Cardiac muscle cell (in vitro differentiated cells and primary cell): ENCODE results near the gene IGSF10. TPM values are rescaled to one million over a fixed set of nuclear protein-coding genes. Genes with fewer than 3 reads are reported as not detected.

Source experiments
- DNase-seq, 2 donors: peaks; one replicate each; pipeline versions ENCODE4 v3.0.0 to v3.0.0-alpha.2; 2010 to 2017; ENCODE audit warnings: low read depth in 1 of 2, low spot score in 1 of 2
- H3K27ac ChIP-seq: fragments of 200-600 bp; sonication (generic); 2 replicates; pipeline ENCODE4 v1.5.1; 2016
- H3K27me3 ChIP-seq: fragments of 200-600 bp; sonication (generic); 2 replicates; pipeline ENCODE4 v1.6.0; 2016; ENCODE audit warnings: control low read depth
- H3K36me3 ChIP-seq: fragments of 200-600 bp; sonication (generic); 2 replicates; pipeline ENCODE4 v1.5.1; 2016; ENCODE audit warnings: control low read depth
- H3K4me1 ChIP-seq: fragments of 200-600 bp; sonication (generic); 2 replicates; pipeline ENCODE4 v1.8.1; 2017; ENCODE audit warnings: low read depth, mild to moderate bottlenecking, mixed run types
- H3K4me3 ChIP-seq: fragments of 200-600 bp; sonication (generic); 2 replicates; pipeline ENCODE4 v1.5.1; 2016; ENCODE audit warnings: mild to moderate bottlenecking
- H3K9me3 ChIP-seq: fragments of 200-600 bp; sonication (generic); 2 replicates; pipeline ENCODE4 v1.5.1; 2017; ENCODE audit warnings: low read depth, mild to moderate bottlenecking, control low read depth
- polyA plus RNA-seq: library from polyadenylated mRNA; unstranded; fragments of >200 nt; fragmentation: Nextera tagmentation; extraction: Ambion mirVana; gene quantifications from 2 replicates; pipeline ENCODE4 v1.2.1, GENCODE V29; 2016
- total RNA-seq: library from RNA; depleted of rRNA; stranded (reverse); fragments of >200 nt; gene quantifications from 2 replicates; pipeline ENCODE4 v1.2.3, GENCODE V29; 2016
- TF ChIP-seq, protein P1 (sequence below): IDR thresholded peaks from 2 replicates; pipeline ENCODE4 v1.5.1; 2012; ENCODE audit warnings: low read depth, mild to moderate bottlenecking, low read length

Gene IGSF10
- total and polyA plus RNA-seq, 2 experiments from 2014 or later = 0.33 TPM; not detected in 1

DNA sequence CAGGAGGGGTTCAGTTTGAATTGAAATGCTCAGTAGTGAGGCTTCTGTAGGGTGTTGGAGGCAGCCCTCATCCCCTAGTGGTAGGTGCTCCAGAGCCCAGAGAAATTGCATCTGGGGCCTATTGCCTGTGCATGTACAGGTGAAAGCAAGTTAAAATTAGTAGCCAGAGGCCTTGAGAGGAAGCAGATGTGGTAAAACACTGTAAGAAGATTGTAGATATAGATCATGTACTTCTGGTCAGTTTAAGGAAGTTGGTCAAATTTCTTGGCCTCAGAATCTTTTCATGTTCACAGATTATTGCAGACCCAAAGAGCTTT, 34.6 kb downstream of the IGSF10 start:
- no peak for DNase-seq
- H3K27ac ChIP-seq = no peak overlapping the region
- H3K4me1 ChIP-seq = no peaks in the 10 kb centered on the region
- TF ChIP-seq, protein P1, sequence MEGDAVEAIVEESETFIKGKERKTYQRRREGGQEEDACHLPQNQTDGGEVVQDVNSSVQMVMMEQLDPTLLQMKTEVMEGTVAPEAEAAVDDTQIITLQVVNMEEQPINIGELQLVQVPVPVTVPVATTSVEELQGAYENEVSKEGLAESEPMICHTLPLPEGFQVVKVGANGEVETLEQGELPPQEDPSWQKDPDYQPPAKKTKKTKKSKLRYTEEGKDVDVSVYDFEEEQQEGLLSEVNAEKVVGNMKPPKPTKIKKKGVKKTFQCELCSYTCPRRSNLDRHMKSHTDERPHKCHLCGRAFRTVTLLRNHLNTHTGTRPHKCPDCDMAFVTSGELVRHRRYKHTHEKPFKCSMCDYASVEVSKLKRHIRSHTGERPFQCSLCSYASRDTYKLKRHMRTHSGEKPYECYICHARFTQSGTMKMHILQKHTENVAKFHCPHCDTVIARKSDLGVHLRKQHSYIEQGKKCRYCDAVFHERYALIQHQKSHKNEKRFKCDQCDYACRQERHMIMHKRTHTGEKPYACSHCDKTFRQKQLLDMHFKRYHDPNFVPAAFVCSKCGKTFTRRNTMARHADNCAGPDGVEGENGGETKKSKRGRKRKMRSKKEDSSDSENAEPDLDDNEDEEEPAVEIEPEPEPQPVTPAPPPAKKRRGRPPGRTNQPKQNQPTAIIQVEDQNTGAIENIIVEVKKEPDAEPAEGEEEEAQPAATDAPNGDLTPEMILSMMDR = peak; percentile 26
- H3K27me3 ChIP-seq = no peaks in the 10 kb centered on the region
- no peaks in the 10 kb centered on the region for H3K9me3 ChIP-seq
- H3K36me3 ChIP-seq = no peaks in the 10 kb centered on the region
- H3K4me3 ChIP-seq = no peak overlapping the region

DNA sequence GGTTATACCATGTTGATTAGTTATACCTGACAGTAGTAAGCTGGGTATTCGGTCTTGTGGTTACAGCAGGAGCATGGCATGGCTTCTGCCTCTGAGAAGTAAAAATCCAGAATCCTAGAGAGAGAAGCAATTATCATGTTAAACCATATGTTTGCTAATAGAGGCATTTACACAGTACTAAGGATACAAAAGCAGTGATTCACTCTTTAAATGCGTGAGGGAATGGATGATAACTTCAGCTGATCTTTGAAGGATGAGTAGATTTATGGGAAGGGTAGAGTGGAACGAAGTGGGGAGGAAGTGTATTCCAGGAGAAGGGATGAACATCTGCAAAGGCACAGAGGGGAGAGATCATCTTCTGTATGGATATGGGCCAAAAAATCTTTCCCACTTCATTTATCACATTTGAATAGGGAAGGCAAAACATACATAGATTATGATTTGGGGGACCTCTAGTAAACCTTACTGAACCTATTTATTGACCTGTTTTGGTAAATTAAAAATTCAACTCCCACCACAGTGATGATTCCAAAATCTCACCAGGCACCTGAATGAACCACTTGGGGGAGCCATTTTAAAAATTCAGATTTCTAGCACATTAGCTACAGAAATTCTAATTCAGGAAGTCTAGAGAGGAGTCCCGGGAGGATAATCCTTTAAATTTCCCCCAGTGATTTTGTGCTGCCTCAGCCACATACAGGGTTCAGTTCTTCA, 35.1 kb downstream of the IGSF10 start:
- H3K4me1 ChIP-seq = no peaks in the 10 kb centered on the region
- H3K9me3 ChIP-seq = no peaks in the 10 kb centered on the region
- no peak overlapping the region for H3K27ac ChIP-seq
- TF ChIP-seq, protein P1 = peak; percentile 44
- no peak overlapping the region for H3K4me3 ChIP-seq
- no peaks in the 10 kb centered on the region for H3K36me3 ChIP-seq
- no peaks in the 10 kb centered on the region for H3K27me3 ChIP-seq
- DNase-seq = no peak

DNA sequence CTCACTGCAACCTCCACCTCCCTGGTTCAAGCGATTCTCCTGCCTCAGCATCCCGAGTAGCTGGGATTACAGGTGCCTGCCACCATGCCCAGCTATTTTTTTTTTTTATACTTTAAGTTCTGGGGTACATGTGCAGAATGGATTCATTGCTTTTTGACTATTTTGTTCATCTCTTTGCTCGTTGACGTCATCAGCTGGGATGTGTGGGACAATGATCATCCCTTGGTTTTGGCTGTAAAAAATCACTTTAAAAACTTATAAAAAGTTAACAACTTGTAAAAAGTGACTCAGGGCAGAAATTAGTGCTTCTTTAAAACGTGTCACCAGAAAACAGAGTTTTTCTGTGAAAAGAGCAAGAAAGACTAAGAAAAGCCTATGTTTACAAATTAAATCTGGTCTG, 37.8 kb downstream of the IGSF10 start:
- Histone ChIP-seq H3K36me3 (no peaks in the 10 kb centered on the region), H3K27ac (no peak overlapping the region), H3K27me3 (no peaks in the 10 kb centered on the region), H3K4me1 (no peaks in the 10 kb centered on the region), H3K4me3 (no peak overlapping the region), H3K9me3 (no peaks in the 10 kb centered on the region)
- no peak for DNase-seq
- TF ChIP-seq, protein P1 = no peak

DNA sequence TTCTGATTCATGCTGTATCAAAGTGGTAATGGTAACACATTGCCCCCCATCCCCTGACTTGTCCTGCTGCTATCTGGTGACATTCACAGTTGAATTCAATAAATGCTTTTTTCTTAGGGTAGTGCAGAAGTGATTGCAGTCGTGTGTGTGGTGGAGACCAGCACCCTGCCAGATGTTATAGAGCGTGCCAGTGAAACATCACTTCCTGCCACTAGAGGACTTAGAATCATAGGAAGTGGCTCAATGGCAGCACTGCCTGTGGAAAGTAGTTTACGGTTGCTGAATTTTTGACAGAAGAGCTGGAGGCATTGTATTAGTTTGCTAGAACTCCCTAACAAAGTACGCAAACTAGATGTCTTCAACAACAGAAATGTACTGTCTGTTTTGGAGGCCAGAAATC, 38.9 kb downstream of the IGSF10 start:
- Histone ChIP-seq H3K27ac (no peak overlapping the region), H3K36me3 (no peaks in the 10 kb centered on the region), H3K9me3 (no peaks in the 10 kb centered on the region)

DNA sequence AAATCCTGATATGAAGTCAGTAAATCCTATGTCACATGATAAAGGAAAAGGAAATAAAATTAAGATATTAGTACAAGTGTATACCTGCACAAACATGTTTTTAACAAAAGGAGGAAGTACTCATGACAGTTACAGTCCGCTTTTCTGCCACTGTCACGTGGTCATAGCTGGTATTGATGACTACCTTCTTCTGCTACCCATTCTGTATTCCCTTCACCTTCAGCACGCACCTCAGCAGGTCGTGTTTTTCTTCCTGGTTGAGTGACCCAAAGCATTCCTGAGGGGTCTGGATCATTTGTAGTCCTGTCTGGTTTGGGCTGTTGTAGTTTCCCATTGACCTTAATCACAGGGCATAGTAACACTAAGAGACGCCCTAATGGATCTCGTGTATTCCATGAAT, 41.1 kb downstream of the IGSF10 start:
- H3K36me3 ChIP-seq = no peaks in the 10 kb centered on the region
- no peaks in the 10 kb centered on the region for H3K4me1 ChIP-seq
- TF ChIP-seq, protein P1 = no peak
- no peaks in the 10 kb centered on the region for H3K9me3 ChIP-seq
- no peak overlapping the region for H3K27ac ChIP-seq
- H3K4me3 ChIP-seq = no peak overlapping the region
- H3K27me3 ChIP-seq = no peaks in the 10 kb centered on the region
- no peak for DNase-seq

More for the DNA sequence above, 38.9 kb downstream of the IGSF10 start:
- H3K27me3 ChIP-seq = no peaks in the 10 kb centered on the region
- TF ChIP-seq, protein P1 = no peak
- H3K4me3 ChIP-seq = no peak overlapping the region
- no peak for DNase-seq
- H3K4me1 ChIP-seq = no peaks in the 10 kb centered on the region
